ENCODE results near the gene INTS3. TPM values are rescaled to one million over a fixed set of nuclear protein-coding genes. Genes with fewer than 3 reads are reported as not detected.

The INTS3 gene, protein sequence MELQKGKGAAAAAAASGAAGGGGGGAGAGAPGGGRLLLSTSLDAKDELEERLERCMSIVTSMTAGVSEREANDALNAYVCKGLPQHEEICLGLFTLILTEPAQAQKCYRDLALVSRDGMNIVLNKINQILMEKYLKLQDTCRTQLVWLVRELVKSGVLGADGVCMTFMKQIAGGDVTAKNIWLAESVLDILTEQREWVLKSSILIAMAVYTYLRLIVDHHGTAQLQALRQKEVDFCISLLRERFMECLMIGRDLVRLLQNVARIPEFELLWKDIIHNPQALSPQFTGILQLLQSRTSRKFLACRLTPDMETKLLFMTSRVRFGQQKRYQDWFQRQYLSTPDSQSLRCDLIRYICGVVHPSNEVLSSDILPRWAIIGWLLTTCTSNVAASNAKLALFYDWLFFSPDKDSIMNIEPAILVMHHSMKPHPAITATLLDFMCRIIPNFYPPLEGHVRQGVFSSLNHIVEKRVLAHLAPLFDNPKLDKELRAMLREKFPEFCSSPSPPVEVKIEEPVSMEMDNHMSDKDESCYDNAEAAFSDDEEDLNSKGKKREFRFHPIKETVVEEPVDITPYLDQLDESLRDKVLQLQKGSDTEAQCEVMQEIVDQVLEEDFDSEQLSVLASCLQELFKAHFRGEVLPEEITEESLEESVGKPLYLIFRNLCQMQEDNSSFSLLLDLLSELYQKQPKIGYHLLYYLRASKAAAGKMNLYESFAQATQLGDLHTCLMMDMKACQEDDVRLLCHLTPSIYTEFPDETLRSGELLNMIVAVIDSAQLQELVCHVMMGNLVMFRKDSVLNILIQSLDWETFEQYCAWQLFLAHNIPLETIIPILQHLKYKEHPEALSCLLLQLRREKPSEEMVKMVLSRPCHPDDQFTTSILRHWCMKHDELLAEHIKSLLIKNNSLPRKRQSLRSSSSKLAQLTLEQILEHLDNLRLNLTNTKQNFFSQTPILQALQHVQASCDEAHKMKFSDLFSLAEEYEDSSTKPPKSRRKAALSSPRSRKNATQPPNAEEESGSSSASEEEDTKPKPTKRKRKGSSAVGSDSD
- total RNA-seq: 81.1 and 88.6 TPM in 2 replicates

DNA sequence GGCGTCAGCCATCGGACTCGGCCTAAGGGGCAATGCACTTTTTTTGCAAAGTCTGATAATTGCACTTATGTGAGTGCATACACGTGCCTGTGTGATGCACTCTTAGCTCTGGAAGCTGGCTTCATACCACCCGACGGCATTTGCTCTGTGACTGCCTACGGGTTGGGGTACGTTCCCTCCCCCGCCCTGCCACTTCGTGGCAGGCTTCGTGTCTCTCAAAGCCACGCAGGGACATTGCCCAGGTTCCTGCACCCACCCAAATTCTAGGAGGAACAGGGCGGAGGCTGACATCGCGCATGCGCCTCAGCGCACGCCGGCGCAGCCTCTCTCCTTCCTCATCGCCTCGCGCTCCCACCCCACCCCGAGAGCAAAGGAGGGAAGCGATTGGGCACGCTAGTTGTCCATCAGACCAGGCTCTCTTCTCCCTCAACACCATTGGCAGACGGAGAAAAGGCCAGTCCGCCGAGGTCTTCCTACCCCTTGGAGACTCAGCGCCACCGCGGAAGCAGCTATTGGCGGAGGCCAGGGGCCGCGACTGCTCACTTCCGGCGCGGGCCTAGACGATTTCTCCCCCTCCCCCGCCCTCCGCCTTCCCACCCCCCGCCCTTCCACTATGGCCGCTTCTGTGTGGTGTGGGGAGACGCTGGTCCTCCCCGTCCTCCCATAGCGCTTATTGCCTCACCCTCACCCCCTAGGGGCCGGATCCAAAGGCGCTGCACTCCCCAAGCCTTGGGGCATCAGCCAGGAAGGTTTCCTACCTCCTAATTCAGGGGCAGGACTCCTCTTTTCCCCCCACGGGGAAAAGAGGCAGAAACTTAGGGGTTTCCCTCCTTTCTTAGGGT lies at the start of gene INTS3:
TSS of gene INTS3 (plus strand) at position 588 of the 842 bp plus-strand sequence. CDS start 585 bp downstream, outside the sequence.
- Mint-ChIP-seq H3K27ac (peak within 1 kb of the TSS; percentile 96), H3K27me3 (no peaks in the 10 kb centered on the region), H3K36me3 (ENCODE audit: low read depth) (peaks cover 20% of the 10 kb centered on the region), H3K9me3 (no peaks in the 10 kb centered on the region), H3K4me3 (peak within 1 kb of the TSS; percentile 97), H3K4me1 (peaks cover 39% of the 10 kb centered on the region)
- peak; percentile 96 for ATAC-seq (ENCODE audit: low read depth)
- POLR2A ChIA-PET: interaction anchor here (0.5 to 2.8 kb wide), 57 partner anchors 8 to 1958 kb away, joined by 3 to 22 read pairs (median 5); partner anchors contain the start of genes CHTOP, CREB3L4, CRTC2 and GATAD2B
- DNase-seq: peak; percentile 90
- CTCF ChIA-PET: interaction anchor here (1.0 kb wide), 1 partner anchor 20 kb away, joined by 3 read pairs; no protein-coding TSS in a partner anchor
- intact Hi-C loops (cut with micrococcal nuclease): loop anchor here (1.0 to 5.0 kb wide), 5 partner anchors 56 to 830 kb away; partner anchors contain the start of genes RPS27 and UBE2Q1
- TF ChIP-seq, protein P1, sequence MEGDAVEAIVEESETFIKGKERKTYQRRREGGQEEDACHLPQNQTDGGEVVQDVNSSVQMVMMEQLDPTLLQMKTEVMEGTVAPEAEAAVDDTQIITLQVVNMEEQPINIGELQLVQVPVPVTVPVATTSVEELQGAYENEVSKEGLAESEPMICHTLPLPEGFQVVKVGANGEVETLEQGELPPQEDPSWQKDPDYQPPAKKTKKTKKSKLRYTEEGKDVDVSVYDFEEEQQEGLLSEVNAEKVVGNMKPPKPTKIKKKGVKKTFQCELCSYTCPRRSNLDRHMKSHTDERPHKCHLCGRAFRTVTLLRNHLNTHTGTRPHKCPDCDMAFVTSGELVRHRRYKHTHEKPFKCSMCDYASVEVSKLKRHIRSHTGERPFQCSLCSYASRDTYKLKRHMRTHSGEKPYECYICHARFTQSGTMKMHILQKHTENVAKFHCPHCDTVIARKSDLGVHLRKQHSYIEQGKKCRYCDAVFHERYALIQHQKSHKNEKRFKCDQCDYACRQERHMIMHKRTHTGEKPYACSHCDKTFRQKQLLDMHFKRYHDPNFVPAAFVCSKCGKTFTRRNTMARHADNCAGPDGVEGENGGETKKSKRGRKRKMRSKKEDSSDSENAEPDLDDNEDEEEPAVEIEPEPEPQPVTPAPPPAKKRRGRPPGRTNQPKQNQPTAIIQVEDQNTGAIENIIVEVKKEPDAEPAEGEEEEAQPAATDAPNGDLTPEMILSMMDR (IDR thresholded peaks at IDR 0.05): no peak

DNA sequence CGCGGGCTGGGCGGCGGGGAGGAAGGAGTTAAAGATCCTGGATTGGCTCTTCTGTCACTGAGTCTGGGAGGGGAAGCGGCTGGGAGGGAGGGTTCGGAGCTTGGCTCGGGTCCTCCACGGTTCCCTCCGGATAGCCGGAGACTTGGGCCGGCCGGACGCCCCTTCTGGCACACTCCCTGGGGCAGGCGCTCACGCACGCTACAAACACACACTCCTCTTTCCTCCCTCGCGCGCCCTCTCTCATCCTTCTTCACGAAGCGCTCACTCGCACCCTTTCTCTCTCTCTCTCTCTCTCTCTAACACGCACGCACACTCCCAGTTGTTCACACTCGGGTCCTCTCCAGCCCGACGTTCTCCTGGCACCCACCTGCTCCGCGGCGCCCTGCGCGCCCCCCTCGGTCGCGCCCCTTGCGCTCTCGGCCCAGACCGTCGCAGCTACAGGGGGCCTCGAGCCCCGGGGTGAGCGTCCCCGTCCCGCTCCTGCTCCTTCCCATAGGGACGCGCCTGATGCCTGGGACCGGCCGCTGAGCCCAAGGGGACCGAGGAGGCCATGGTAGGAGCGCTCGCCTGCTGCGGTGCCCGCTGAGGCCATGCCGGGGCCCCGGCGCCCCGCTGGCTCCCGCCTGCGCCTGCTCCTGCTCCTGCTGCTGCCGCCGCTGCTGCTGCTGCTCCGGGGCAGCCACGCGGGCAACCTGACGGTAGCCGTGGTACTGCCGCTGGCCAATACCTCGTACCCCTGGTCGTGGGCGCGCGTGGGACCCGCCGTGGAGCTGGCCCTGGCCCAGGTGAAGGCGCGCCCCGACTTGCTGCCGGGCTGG lies 49.1 kb upstream of the INTS3 start, which contains the start of gene NPR1:
TSS of gene NPR1 (plus strand) at position 170 of the 818 bp plus-strand sequence. CDS start at position 591, 421 bp downstream.
- ChIA-PET POLR2A (interaction anchor here (0.6 to 1.3 kb wide), 3 partner anchors 54 to 312 kb away, joined by 3 to 4 read pairs (median 3); partner anchors contain the start of genes CREB3L4 and RPS27), CTCF (interaction anchor here (0.5 to 3.8 kb wide), 6 partner anchors 70 to 308 kb away, joined by 3 to 23 read pairs (median 9); partner anchors contain the start of gene RAB13)
- Mint-ChIP-seq H3K36me3 (ENCODE audit: low read depth) (no peaks in the 10 kb centered on the region), H3K4me1 (peaks cover 21% of the 10 kb centered on the region), H3K9me3 (no peaks in the 10 kb centered on the region), H3K4me3 (peak within 1 kb of the TSS; percentile 86), H3K27ac (no peak within 1 kb of the TSS), H3K27me3 (peaks cover 32% of the 10 kb centered on the region)
- ATAC-seq (ENCODE audit: low read depth) (peak; percentile 53), DNase-seq (peak; percentile 37)
- TF ChIP-seq, protein P1 (IDR thresholded peaks at IDR 0.05): no peak
- intact Hi-C loops (cut with micrococcal nuclease): loop anchor here (1.0 kb wide), 1 partner anchor 308 kb away; the partner anchor contains the start of gene RAB13

DNA sequence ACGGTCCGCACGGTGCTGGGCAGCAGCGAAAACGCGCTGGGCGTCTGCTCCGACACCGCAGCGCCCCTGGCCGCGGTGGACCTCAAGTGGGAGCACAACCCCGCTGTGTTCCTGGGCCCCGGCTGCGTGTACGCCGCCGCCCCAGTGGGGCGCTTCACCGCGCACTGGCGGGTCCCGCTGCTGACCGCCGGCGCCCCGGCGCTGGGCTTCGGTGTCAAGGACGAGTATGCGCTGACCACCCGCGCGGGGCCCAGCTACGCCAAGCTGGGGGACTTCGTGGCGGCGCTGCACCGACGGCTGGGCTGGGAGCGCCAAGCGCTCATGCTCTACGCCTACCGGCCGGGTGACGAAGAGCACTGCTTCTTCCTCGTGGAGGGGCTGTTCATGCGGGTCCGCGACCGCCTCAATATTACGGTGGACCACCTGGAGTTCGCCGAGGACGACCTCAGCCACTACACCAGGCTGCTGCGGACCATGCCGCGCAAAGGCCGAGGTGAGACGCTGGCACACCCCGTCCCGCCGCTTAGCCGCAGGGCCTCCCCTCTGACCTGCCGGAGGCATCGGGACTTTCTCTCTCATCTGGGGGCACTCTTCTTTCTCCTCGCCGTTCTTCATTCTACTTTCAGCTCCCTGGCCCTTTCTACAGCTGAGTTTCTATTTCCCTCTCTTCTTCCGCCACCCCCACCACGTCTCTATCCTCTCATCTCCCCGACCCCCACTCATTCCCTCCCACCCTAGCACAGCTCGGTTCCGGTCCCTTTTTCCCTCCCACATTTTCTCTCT lies 48.3 kb upstream of the INTS3 start:
- H3K9me3 Mint-ChIP-seq: no peaks in the 10 kb centered on the region
- H3K27me3 Mint-ChIP-seq: peaks cover 36% of the 10 kb centered on the region
- intact Hi-C loops (cut with micrococcal nuclease): loop anchor here (1.0 kb wide), 1 partner anchor 307 kb away; the partner anchor contains the start of gene RAB13
- TF ChIP-seq, protein P1 (IDR thresholded peaks at IDR 0.05): no peak
- H3K36me3 Mint-ChIP-seq (ENCODE audit: low read depth): no peaks in the 10 kb centered on the region
- CTCF ChIA-PET: interaction anchor here (0.5 to 3.8 kb wide), 5 partner anchors 18 to 307 kb away, joined by 3 to 23 read pairs (median 9); partner anchors contain the start of gene RAB13
- H3K4me3 Mint-ChIP-seq: peak overlapping the region; percentile 81
- ATAC-seq (ENCODE audit: low read depth) (peak; percentile 54), DNase-seq (peak; percentile 44)
- H3K4me1 Mint-ChIP-seq: peaks cover 21% of the 10 kb centered on the region
- no peak overlapping the region for H3K27ac Mint-ChIP-seq
- POLR2A ChIA-PET: interaction anchor here (0.6 to 1.4 kb wide), 5 partner anchors 27 to 311 kb away, joined by 3 to 13 read pairs (median 4); partner anchors contain the start of genes INTS3 and RPS27

Measured in activated B cell treated with CpG ODN at 0.5 μM for 24 hours (primary cell).